GM04503 (cell line): ENCODE data around the gene DBX1.

Experiments
- DNase-seq: peaks from one replicate; pipeline ENCODE4 v3.0.0-alpha.2; 2012; ENCODE audit warnings: low read depth

DBX1 gene

DNA sequence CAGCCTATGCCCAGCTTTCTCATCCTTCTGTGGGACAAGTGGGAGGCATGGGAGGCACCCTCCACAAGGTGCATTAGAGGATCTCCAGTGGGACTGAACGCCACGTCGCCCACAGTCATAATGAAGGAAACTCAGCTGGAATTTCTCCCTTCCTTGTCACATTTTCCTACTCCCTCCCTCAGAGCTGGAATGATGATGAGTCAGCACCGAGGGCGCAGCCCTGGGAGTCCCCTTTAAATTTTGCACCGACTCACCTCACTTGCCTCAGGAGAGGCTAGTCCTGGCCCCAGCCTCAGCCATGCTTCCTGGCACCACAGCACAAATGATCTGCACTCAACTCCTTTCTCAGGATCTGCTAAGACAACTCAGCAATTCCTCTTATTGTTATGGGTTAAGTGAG lies 34.3 kb downstream of the DBX1 start:
- DNase-seq, result no peak

DNA sequence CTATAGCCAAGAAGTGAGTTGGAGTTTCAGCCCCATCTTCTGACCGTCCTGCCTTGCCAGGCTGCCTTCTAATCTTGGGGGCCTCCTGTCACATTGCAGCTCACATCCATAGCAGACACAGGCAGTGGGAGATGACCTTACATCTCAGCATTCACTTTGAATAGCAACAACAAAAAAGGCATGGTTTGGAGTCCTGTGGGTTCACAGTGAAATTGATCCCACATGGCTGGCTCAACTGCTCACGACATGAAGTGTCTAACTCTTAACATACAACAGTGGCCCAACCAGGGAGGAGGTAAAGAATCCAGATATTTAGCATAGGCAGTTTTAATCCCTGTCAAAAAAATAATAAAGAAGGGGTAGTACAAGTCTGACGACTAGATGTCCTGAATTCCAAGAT lies 38.1 kb downstream of the DBX1 start:
- DNase-seq, result no peak

DNA sequence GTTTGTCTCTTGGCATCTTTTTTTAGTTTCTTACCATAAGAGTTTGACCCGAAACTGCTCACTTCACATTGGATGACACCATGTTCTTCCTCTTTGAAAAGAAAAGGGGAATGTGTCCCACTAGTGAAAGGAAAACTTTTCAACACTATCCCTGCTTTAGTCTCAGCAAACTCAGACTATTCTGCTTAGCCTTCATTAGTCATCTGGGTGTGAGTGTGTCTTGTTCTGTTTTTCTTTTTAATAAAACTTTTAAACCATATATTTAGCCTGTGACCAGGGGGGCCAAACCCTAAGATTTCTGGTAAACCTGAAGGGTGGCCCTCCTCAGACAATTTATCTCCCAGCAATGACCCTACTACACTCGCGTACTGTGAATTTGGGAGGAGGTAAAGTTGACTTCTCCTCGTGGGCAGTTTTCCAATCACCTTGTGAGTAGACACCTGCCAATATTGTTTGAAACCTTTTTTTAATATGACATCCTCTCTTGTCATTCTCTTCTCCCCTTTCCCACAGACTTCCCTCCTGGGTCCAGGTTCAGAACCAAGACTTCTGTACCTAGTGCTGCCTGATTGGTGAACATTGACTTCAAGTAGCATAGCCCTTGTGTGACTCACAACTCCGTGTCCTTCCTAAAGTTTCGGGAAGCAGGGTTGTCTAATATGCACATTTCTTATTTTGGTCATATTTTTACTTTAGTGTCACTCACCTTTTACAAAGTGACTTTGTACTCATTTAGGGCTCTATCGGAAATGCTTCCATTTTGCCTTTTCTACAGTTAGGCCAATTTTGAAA lies 39.9 kb downstream of the DBX1 start:
- no peak for DNase-seq

DNA sequence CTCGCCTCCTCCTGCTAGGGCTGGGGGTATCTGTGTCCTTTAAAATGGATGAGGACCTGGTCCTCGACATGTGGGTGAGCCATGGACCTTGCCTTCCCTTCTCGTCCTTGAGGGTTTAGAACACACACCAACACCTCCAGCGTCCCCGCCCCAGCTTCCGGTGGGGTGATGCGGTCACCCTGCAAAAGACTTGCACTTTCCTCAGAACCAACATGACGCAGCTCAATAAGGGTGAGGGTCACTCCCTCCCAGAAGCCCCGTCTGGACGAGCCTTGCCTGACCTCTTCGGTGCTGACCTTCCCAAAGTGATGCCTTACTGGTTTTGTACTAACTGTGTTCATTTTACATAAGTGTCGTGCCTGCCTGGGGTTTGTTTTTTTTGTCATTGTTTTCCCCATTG lies 41.0 kb downstream of the DBX1 start:
- no peak for DNase-seq

DNA sequence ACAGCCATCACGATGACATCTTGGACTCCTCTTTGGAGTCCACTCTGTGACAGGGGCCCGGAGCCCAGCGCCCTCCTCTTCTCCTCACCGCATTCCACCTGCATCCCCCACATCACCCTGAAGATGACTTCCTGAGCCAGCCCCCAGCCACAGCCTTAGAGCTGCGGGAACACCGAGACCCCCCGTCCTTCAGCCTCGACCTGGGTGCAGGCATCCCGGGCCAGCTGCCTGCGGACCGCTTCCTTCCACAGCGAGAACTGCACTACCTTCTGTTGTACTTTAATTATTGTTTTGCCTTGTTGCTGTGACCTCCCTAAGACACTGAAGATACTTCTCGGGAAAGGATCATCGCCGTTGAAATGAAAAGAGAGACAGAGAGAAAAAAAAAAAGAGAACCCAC lies 42.1 kb downstream of the DBX1 start:
- DNase-seq, result no peak

DNA sequence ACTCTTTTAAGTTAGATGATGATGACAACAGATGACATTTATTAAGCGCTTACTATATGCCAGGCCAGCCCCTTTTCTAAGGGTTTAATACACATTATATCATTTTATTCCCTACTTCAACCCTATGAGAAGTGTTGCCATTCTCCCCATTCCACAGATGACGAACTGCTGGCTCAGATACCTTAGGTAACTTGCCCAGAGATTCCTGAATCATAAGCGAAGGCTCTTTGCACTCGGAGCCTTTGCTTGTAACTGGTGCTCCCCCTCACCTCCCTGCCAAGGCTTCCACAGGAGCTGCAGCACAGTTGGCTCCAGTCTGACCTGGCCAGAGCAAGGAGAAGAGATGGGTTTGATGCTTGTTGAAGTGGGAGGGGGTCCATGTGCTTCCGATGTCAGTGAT lies 43.0 kb downstream of the DBX1 start:
- no peak for DNase-seq

DNA sequence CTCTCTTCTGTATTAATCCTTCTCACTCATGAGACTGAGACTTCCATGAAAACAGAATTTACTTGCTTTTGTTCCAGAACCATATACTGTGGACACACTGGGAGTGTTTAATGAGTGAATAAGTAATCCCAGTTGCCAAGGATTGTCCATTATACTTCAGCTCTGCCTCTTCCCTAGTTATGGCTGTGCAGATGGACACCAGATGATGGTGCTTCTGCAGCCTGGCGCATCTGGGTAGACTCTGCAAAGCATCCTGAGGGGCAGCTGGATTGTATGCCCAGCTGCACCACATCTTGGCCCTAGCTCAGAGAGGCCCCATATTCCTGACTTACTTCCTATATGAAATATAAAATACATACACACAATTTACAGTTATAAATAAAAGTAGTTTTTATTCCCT lies 43.5 kb downstream of the DBX1 start:
- no peak for DNase-seq

DNA sequence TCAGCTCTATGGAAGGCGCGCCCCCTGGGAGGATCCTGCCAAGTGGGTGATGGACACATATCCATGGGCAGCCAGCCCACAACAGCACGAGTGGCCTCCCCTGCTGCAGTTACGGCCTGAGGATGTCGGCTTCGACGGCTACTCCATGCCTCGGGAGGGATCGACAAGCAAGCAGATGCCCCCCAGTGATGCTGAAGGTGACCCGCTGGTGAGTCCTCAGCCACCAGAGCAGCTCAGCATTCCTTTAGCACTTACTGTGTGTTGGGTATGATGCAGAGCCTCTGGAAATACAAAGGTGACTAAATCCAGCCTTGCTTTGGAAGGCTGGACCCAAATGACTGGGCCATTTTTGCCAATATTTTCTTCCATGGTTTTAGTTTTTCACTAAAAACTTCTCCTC lies 45.7 kb downstream of the DBX1 start:
- DNase-seq, result no peak

DNA sequence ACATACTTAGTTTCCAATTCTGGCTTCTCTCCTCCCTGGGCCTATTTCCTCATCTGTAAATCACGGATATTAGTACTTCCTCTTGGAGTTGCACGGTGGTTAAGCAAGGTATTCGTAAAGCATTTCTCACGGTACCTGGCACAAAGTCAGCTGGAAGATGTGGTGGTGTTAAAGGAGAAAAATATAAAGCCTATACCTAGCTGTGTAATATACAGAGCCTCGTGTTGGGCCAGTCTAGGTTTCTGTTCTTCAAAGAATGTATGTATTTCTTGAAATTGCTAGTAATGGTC lies 47.2 kb downstream of the DBX1 start:
- no peak for DNase-seq

DNA sequence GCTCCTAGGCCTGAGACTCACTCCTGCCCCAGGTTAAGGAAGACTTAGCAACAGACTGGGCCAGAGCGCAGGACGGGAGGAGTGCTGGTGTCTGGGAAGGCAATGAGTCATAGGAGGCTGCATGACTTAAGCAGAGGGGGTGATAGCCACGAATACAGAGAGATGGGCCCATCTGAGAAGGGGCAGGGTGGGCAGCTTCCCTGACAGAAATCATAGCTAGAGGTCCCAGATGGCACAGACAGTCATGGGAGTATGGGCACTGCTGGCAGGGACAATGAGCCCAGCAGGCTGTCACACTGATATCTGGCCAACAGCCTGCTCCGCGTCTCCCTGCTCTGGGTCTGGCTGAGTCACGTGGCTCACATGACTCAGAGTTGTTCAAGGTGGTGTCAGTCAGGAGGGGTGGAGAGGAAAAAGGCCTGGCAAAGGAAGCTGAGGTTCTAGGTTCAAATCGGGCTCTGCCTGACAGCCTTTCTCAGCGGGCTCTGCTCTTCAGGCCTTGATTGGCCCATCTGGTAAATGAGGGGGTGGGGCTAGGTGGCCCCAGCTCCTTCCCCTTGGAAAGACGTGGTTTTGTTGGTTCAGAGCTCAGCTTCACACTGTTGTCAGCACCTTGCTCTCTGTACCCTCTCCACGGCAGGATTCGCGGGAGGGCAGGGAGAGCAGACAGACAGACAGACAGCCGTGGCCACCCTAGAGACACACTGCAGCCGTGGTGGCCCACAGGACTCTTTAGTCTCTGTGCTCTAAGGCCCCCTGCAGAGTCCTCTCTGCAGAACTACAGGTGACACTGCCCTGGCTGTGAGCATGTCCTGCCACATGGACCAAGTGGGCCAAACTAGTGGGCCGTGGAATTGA lies 47.8 kb downstream of the DBX1 start:
- DNase-seq, result peak; percentile 83

DNA sequence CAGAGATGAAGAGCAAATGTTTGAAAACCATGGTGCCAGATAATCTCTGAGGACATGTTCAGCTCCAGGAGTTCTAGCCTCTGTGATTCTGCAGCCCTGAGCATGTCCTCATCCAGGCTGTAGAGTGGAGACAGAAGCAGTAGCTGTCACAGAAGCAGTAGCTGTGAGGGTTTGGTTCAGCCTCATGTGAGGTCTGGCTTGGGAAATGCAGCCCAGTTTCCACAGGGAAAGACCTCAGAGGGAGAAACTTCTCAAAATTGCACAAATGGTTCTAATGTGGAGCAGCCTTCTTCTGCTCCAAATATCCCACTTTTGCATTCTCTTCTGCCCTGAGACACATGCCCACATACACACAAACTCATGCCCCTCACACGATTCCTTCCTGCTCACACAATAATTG lies 48.4 kb downstream of the DBX1 start:
- no peak for DNase-seq

DNA sequence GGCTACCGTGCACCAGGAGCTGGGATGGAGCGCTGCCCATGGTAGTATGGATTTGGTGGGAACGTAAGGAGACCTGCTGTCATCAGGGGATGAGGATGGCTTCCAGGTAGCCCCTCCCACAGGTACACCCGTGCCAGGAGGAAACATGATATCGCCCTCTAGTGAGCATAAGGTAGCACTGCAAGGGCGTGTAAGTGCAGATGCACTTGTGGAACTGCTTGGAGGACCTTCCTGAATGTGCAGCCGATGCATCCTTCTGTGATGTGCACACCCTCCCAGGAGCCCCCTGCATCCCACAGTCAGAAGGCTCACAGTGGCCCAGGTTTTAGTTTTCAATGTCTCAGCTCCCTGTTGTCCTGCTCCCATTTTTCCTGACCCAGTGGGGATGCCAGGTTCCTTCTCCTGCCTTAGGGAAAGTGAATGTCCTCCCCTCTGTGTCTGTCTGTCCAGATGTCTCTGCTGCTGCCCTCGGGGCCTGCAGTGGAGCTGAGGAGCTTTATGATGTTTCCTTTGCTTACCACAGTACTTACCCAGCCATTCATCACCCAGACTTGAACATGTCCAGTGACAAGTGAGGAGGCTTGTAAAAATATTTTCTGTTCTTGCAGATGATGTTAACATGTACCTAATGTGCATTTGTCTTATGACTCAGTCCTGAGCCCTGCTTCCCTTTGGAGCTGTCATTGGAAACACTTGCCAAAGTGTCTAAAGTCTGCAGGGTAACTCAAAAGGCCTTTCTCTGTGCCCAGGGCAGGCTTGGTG lies 49.2 kb downstream of the DBX1 start:
- DNase-seq, result peak; percentile 74

DNA sequence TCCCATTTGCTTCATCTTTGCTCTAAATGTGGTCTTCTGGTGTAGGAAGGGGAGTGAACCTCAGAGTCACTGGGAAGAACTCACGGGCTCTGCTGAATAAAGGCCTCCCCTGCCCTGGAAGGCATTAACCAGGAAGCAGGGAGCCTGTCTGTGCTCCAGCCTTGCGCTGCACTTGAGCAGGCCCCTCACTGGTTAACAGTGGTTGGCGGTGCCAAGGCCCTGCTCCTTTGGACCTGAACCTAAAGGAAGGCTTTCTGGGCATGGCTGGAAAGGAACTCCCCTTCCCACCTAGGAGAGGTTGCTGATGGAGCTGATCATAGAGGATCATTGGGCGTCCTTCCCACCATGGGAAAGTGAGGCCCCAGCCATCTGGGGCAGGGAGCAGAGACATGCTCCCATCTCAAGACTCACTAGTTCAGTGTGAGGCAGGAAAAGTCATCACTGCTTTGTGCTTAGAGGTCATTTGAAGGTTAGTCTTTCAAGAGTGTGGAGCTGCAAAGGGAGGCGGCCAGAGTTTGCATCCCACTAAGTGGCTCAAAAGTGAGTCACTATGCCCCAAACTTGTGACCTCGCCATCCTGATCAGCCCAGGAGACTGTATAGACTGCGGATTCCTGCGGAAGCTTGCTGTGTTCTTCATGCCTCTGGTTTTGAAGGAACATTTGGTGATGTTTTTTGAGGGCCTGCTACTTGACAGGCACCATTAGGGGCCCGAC lies 50.4 kb downstream of the DBX1 start:
- DNase-seq, result no peak
